ENCODE measurements around the gene FBXL16. TPM values are rescaled to one million over a fixed set of nuclear protein-coding genes. Genes with fewer than 3 reads are reported as not detected.
"Not testable (repeated sequence)": the region's sequence is repeated elsewhere in the genome, so short reads cannot be mapped to it uniquely, and the experiment has no call there.

FBXL16 gene
- total RNA-seq, 1 donor from 2014 or later = 0.40 TPM

DNA sequence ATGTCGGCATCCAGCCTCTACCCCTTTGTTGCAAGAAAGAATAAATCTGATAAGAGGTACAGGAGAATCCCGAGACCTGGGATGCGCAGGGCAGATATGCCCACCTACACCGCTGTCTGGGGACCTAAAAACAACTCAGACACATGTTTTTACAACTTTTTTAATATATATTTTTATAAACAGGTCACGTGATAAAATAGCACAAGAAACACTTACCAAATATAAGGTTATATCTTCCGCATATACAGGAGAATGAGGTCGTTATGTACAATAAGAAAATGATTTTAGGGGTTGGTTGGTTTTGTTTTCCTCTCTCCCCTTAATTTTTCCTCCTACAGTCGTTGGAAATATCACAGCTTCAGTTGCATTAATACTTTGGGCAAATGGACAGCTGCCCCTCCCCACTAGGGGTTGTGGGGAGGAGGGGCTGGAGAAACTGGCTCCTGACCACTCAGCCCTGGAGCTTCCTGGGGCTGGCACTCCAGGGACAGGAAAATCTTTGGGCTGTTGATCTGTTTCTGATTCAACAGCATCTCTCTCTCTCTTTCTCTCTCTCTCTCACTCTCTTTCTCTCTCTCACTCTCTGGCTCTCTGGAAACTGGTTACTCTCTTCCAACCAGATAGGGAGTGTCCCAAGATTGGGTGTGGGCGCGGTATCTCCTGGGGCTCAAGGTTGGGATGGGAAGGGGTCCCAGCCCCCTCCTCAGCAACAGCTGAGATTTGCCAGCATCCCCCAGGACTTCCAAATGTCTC is 13.1 kb downstream of the FBXL16 start:
- DNase-seq (ENCODE audit: low read depth) = no peak

DNA sequence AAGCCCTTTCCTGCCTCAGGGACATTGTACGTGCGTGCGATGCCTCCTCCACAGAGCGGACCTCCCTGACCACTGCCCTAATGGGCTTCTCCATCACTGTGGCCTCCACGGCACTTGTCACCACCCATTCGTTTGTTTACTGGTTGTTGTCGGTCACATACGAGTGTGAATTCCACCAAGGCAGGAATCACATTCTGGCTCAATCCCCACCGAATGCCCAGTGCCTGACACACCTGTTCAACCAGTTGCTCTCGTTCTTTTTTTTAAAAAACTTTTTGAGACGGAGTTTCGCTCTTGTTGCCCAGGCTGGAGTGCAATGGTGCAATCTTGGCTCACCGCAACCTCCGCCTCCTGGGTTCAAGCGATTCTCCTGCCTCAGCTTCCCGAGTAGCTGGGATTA is 14.4 kb downstream of the FBXL16 start:
- not testable (repeated sequence) for DNase-seq (ENCODE audit: low read depth)

DNA sequence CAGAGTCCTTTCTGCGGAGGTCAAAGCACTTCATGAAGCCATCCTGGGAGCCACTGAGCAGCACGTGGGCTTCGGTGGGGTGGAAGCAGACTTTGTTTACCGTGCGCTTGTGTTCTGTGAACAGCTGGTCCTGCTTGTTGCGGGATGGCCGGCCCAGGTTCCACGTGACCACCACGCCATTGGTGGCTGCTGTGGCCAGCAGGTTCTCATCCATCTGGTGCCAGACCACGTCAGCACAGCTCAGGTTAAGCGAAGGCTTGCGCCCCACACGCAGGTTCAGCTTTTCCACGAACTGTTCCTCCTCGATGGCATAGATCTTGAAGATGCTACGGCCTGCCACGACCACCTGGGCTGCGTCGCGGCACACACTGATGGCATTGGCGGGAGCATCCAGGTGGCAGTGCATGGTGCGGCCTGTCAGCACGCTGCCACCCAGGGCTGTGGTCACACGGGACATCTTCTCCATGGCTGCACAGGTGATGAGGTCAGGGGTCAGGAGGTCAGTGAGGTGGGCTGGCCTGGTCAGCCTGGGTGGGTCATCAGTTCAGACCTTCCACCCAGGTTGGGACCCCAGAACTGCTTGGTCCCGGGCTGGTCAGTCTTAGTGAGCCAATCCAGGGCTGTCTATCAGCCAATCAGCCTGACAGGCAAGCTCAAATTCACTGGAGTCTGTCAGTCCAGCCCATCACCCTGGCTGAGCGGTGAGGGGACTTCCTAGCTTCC is 16.3 kb downstream of the FBXL16 start:
- no peak for DNase-seq (ENCODE audit: low read depth)

DNA sequence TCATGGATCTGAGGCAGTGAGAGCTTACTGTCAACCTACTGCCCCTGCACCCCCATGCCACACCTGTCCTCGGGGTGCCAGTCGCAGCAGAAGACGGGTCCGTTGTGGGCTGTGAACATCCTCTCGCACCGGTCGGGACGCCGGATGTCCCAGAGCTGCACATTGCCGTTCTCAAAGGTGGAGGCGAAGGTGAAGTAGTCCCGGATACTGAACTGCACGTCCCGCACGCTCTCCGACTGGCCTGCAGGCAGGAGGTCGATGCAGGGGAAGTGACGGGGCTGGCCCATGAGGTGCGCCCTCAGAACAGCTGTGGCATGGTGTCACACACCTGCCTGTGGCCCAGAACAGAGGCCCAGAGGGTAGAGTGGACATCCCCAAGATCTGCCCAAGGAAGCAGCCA is 18.1 kb downstream of the FBXL16 start:
- DNase-seq (ENCODE audit: low read depth) = no peak

DNA sequence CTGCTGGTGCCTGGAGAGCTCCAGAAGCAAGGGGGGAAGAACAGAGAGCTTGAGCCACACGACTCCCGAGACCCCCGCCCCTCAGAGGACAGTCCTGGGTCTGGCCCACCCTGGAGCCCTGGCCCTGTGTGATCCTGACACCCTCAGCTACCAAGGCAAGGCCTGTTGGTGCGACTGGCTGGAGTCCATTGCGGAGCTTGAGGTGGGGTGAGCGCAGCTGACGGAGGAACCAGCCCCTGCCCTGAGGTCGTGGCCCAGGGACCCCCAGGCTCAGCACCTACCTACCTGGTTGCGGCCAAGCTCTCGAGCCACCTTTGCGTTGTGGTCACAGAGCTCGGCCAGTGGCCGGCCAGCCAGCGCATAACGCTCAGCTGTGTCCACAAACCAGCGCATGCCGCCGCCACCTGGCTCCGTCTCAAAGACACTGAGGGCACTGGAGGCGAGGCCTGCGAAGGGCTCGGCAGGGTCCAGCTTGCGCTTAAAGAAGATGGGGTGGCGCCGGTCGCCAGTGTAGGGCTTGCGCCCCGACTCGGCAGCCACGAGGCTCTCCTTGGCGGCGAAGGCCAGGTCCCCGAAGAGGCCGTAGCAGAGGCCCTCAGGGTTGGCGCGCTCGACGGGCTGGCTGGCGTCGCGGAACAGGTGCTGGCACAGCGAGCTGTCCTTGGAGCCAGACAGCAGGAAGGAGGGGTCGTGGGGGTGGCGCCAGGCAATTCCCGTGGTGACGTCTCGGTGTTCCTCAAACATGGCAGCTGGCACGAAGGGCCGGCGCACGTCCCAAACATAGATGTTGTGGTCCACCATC is 18.9 kb downstream of the FBXL16 start:
- no peak for DNase-seq (ENCODE audit: low read depth)

DNA sequence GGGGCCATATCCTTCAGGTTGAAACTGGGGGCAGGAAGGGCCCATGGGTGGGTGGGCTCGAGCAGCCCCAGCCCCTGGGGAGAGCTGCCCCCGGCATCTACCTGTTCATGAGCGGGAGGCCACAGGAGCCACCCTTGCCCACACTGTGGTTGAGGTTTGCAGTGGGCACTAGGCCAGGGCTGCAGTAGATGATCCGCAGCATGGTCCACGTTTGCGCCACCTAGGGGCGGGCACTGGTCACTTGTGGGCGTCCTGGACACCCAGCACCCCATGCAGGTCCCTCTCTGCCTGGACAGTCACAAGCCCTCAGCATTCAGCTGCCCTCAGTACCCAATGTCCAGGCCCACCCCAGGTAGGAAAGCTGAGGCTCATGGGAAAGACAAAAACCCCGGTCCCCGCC is 19.6 kb downstream of the FBXL16 start:
- no peak for DNase-seq (ENCODE audit: low read depth)

DNA sequence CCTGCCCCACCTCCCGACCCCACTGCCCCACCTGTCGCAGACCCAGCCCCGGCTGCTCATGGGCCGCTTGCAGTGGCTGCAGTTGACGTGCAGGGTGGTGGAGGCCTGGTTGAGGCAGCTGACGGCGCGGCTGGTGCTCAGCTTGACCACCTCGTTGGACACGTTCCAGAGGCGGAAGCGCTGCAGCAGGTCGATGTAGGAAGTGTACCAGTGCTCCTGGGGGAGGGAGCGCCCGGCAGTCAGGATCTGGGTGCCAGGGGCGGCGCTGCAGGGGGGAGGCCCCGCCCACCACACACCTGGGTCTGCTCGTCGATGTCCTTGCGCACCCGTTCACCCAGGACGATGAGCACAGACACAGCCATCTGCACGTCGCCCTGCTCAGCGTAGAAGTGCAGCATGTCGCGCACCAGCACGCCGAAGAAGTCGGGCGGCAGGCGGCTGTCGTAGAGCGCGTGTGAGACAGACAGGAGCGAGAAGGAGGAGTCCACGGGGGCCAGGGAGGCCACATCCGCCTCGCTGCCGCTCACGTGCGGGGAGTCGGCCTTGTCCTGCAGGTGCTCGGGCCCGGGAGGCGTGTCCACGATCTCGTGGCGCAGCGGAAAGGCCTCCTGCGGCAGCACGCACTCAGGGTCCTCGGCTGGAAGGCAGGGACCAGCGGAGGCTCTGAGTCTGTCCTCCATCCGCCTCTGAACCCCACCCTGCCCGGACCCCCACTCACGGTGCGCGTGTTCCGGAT is 20.5 kb downstream of the FBXL16 start:
- DNase-seq (ENCODE audit: low read depth) = no peak

DNA sequence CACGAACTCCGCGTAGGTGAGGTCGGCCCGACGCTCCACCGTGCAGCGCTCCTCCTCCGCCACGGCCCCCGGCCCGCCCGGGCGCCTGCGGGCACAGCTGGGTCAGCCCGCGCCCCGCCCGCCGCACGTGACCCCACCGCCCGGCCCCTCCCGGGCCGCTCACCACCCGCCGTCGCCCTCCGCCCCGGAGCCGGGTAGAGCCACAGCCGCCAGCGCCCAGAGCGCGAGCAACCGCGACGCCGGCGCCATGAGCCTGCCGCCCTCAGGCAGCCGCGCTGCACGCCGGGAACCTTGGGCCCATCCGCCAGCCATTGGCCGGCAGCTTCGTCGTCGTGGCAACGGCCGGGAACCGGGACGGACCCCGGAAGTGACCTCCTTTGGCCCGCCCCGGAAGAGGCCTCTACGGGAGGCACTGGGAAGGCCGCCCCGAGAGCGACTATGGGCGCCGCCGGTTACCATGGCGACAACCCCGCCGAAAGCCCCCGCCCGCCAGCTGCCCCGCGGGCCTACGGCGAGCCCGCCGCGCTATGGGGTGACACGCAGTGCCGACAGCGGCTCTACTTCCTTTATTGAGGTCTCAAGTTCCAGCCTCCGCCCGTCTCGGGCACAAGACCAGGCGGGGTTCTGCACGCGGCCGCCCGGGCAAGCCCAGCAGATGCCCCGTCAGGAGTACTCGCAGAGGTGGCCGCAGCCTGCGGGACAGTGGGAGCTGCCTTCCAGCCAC is 21.4 kb downstream of the FBXL16 start, which contains the start of gene JMJD8:
Gene JMJD8, minus strand, starts transcription at position 264 of the 724 bp plus-strand sequence. Its CDS starts 15 bp downstream, at position 249.
- DNase-seq (ENCODE audit: low read depth) = peak; percentile 85

DNA sequence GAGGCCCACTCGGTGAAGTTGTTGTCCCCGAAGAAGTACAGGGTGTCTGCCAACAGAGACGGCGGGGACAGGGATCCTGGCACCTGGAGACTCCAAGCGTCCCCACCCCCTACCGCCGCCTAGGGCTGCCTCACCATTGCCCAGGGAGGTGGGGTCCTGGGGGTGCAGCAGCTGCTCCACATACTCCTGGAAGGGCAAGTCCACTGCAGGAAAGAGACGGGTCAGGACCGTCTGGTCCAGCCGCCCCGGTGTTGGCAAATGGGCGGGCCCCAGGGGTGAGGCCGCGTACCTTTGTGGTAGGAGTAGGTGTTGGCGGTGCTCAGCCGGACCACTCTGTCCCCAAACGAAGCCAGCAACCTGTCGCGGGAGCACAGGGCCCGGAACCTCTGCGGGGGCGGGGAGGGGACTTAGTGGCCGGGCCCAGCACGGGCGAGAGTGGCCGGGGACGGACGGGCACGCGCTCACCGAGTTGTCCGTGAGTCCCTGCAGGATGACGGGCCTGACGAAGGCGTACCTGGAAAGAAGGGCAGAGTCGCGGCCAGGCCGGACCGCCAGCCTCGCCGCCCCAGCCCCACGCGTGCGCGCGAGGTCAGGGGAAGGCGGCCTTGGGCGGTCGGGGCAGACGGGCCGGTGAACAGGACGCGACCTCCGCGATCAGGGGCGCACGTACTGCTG is 22.1 kb downstream of the FBXL16 start:
- DNase-seq (ENCODE audit: low read depth) = no peak

DNA sequence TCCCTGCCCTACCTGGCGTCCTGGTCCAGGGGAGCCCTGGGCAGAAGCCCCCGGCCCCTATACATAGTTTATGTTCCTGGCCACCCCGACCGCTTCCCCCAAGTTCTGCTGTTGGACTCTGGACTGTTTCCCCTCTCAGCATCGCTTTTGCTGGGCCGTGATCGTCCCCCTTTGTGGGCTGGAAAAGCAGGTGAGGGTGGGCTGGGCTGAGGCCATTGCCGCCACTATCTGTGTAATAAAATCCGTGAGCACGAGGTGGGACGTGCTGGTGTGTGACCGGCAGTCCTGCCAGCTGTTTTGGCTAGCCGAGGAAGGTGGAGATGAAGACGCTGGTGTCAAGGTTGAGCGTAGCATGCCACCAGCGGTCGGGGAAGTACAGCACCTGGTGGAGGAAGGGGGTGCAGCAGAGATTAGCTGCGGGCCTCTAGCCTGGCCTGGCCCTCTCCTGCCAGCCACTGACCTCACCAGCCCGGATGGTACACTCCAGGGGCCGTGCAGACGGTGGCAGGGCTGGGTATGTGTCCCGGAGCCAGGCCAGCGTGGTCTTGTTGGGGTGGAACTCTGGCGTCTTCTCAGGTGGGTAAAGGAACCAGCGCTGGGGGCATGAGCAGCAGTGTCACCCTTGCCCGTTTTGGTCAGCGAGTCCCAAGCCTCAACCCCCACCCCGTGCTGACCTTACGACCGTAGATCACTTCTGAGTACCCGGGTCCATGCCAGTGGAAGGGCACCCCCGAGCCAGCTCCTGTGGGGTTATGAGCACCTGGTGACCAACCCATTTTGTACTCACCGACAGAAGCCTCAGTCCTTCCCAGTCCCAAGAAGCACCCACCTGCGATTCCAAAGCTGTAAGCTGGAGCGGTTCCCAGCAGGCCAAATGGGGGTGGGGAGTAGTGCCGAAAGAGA is 22.9 kb downstream of the FBXL16 start:
- DNase-seq (ENCODE audit: low read depth) = no peak

DNA sequence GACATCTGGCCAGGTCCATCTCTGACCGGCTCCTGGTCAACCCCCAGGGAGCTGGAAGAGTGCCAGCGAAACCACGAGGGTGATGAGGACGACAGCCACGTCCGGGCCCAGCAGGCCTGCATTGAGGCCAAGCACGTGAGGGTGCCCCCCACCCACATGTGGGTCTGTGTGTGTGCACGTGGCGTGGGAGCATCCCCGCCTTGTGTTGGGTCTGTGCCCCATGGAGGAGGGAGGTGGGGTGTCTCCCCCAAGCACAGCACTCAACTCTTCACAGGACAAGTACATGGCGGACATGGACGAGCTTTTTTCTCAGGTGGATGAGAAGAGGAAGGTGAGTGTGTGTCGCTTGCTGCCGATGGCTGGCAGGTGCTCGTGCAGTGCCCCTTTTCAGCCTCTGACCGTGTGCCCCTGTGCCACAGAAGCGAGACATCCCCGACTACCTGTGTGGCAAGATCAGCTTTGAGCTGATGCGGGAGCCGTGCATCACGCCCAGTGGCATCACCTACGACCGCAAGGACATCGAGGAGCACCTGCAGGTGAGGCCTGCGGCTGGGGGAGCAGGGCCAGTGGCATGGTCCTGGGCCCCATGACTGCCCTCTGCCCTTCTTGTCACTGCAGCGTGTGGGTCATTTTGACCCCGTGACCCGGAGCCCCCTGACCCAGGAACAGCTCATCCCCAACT is 23.7 kb downstream of the FBXL16 start:
- no peak for DNase-seq (ENCODE audit: low read depth)

DNA sequence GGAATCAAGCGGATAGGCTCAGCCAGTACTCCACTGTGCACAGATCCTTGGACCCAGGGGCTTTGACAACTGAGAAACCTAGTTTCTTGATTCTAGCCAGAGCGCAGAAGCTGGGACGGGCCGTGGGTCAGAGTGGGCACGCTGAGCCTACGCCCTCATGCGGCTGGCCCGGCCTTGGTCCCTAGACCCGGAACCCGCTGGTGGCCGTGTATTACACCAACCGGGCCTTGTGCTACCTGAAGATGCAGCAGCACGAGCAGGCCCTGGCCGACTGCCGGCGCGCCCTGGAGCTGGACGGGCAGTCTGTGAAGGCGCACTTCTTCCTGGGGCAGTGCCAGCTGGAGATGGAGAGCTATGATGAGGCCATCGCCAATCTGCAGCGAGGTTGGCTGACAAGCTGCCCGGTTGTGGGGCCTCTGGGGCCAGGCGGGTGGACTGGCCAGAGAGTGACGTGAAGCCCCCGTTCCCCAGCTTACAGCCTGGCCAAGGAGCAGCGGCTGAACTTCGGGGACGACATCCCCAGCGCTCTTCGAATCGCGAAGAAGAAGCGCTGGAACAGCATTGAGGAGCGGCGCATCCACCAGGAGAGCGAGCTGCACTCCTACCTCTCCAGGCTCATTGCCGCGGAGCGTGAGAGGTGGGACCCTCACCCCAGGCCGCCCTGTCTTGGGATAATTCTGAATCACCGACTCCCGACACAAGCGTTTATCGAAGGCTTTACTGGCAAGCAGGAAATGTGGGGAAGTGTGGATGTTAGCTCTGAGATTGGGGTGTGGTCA is 24.4 kb downstream of the FBXL16 start:
- no peak for DNase-seq (ENCODE audit: low read depth)

DNA sequence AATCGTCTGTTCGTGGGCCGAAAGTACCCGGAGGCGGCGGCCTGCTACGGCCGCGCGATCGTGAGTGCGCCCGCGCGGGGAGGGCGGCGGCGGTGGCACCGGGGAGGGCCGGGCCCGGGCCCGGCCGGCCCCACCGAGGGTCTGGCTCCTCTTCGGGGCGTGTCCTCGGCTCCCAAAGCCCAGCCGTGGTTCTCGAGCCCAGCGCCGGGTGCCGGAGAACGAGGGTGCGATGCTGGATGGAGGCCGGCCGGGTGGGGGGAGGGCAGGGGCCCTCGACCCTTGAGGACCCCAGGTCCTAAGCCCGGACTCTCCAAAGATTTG is 25.0 kb downstream of the FBXL16 start:
- no peak for DNase-seq (ENCODE audit: low read depth)

DNA sequence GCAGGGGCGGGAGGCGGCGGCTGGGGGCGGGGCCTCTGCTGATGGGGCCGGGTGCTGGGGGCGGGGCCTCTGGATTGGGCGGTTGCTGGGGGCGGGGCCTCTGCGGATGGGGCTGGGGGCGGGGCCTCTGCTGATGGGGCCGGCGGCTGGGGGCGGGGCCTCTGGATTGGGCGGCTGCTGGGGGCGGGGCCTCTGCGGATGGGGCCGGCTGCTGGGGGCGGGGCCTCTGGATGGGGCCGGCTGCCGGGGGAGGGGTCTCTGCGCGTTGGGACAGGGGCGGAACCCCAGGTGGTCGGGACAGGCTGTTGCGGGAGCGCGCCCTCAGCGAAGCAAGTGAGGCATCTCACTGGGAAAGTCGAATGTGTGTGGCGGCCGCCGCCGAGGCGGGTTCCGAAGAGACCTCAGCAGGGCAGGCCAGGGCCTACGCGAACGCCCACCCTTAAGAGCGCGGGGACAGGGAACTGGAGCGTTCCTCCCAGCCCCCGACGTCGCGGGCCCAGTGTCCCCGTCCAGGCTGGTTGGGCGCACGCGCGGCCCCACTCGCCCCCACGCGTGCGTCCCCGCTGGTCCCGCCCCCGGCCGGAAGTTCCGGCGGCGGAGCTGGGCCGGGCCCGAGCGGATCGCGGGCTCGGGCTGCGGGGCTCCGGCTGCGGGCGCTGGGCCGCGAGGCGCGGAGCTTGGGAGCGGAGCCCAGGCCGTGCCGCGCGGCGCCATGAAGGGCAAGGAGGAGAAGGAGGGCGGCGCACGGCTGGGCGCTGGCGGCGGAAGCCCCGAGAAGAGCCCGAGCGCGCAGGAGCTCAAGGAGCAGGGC is 25.6 kb downstream of the FBXL16 start, which contains the start of gene STUB1:
Gene STUB1, plus strand, starts transcription at position 597 of the 811 bp plus-strand sequence. Its CDS starts 116 bp downstream, at position 713.
- peak; percentile 42 for DNase-seq (ENCODE audit: low read depth)

DNA sequence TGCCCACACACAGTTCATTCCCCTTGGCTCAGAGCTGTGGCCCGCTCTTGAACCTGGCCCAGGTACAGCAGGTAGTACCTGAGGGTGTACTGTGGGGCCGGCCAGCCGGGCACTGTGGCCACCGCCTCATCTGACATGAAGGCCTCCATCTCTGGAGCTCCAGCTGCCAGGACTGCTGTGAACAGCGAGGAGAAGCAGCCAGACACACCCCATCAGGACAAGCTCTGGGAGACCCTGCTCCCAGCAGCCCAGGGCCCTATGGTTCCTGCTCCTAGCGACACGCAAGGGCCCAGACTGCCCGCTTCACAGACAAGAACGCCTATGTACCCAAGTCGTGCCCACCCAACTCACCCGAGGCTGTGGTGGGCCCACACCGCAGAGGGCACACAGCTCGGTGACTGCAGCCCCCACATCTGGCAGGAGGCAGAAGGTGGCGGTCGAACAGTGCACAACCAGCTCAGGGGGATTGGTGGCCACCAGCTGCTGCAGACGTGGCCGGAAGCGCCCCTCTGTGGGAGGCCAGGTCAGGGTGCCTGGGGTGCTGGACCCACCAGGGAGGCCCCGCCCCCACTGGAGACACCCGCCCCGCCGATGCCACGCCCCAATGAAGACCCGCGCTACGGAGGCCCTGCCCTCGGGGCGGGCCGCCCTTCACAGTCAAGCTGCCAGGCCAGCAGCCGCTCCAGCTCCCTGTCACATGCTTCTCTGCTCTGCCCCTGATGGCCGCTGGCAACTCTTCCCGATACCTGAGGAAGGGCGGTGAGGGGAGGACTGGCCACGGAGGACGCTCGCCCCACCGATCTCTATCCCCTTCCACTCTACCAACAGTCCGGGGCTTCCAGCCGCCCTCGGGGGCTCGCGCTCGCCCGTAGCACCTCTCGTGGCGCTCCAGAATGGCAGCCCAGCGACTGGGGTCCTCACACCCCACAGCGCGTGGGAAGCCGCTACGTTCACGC is 26.5 kb downstream of the FBXL16 start:
- peak; percentile 27 for DNase-seq (ENCODE audit: low read depth)

Data from renal cortical epithelial cell (primary cell).